ENCODE data around the gene RFNG.

GRCh38 chr17:82028966-82029365 is 22.6 kb downstream of the RFNG start:
- no peak for TF ChIP-seq CTCF (IDR thresholded peaks at IDR 0.05)
- no peak for TF ChIP-seq POLR2A (IDR thresholded peaks at IDR 0.05; ENCODE audit: low read length)
- TF ChIP-seq USF2 (IDR thresholded peaks at IDR 0.05): no peak
- no peak for TF ChIP-seq GATA3 (IDR thresholded peaks at IDR 0.05; ENCODE audit: borderline replicate concordance)
- no peak for TF ChIP-seq RAD21 (conservative IDR thresholded peaks at IDR 0.05 in 1 of 2, IDR thresholded peaks at IDR 0.05 in 1 of 2)
- TF ChIP-seq CHD2 (IDR thresholded peaks at IDR 0.05; ENCODE audit: low read length, partially characterized antibody): no peak

Measured in A549 (cell line).